LNCAP (cell line): Measurements from ENCODE around the gene TTLL3.

ENCODE experiments used
- TF ChIP-seq, protein P1 (sequence below): fragments of 450-650 bp; IDR thresholded peaks from 2 replicates; pipeline ENCODE4 v1.5.1; 2017; ENCODE audit warnings: mild to moderate bottlenecking

Gene TTLL3

GRCh38 chr3:9852528-9852927 lies 42.5 kb downstream of the TTLL3 start:
- TF ChIP-seq, protein P1, sequence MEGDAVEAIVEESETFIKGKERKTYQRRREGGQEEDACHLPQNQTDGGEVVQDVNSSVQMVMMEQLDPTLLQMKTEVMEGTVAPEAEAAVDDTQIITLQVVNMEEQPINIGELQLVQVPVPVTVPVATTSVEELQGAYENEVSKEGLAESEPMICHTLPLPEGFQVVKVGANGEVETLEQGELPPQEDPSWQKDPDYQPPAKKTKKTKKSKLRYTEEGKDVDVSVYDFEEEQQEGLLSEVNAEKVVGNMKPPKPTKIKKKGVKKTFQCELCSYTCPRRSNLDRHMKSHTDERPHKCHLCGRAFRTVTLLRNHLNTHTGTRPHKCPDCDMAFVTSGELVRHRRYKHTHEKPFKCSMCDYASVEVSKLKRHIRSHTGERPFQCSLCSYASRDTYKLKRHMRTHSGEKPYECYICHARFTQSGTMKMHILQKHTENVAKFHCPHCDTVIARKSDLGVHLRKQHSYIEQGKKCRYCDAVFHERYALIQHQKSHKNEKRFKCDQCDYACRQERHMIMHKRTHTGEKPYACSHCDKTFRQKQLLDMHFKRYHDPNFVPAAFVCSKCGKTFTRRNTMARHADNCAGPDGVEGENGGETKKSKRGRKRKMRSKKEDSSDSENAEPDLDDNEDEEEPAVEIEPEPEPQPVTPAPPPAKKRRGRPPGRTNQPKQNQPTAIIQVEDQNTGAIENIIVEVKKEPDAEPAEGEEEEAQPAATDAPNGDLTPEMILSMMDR, result no peak

DNA sequence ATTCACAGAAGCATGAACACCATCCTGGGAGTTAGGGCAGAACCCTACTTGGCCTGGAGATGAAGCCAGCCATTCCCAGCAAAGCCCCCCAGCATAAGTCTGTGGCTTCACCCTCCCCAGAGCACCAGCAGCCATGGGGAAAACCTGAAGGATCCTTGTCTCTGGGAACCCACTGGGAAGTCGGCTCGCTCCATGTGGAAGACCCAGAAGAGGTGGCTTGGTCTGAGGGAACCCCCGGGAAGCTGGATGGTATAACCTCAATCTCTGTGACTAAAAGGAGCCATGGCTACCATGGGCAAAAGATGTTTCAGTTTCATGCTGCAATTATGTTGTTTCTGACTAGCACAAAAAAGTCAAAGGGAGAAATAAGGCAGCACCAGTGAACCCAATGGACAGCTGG lies 45.5 kb downstream of the TTLL3 start:
- TF ChIP-seq, protein P1, result no peak

GRCh38 chr3:9859530-9860025 lies 49.5 kb downstream of the TTLL3 start:
- TF ChIP-seq, protein P1, result no peak

- TF ChIP-seq, protein P1, result no peak
These were observed 51.1 kb downstream of the TTLL3 start for GRCh38 chr3:9861201-9861600.

GRCh38 chr3:9861626-9862130 lies 51.6 kb downstream of the TTLL3 start:
- TF ChIP-seq, protein P1, result no peak

- TF ChIP-seq, protein P1, result no peak
These were observed 52.5 kb downstream of the TTLL3 start for GRCh38 chr3:9862391-9863057.

DNA sequence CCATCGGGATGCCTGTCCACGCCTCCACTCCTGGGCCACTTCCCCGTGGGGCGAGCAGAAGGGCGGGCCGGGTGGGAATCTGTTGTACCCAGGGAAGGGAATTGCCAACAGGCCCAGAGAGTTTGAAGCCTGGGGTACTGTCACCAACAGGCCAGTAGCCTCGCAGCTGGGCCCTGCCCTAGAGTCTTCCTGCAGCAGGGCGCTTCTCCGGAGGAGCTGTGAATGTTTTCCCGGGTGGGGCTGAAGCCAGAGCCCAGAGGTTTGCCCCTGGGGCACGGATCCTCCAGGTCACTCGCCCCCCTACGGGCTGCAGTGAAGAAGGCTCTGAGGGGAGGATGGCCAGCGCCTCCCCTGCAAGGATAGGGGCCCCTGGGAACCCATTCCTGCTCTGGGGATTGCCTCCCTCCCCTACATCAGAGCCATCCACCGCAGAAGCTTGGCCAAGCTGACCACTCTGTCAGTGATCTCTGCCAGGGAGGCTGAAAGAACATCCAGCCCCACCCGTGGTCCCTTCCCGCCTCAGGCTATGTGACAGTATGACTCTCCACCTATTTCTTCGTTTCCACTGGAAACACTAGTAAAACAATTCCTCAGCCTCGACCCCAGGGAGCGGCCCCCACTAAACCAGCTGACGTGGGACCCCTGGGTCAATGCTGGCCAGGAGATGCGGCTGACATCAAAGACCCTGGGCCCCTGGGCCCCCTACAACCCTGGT lies 53.2 kb downstream of the TTLL3 start:
- TF ChIP-seq, protein P1, result no peak
